ENCODE results near the gene ADAMTS2.

GRCh38 chr5:179137643-179138567 lies 207.4 kb downstream of the ADAMTS2 start:
- TF ChIP-seq, protein P1, sequence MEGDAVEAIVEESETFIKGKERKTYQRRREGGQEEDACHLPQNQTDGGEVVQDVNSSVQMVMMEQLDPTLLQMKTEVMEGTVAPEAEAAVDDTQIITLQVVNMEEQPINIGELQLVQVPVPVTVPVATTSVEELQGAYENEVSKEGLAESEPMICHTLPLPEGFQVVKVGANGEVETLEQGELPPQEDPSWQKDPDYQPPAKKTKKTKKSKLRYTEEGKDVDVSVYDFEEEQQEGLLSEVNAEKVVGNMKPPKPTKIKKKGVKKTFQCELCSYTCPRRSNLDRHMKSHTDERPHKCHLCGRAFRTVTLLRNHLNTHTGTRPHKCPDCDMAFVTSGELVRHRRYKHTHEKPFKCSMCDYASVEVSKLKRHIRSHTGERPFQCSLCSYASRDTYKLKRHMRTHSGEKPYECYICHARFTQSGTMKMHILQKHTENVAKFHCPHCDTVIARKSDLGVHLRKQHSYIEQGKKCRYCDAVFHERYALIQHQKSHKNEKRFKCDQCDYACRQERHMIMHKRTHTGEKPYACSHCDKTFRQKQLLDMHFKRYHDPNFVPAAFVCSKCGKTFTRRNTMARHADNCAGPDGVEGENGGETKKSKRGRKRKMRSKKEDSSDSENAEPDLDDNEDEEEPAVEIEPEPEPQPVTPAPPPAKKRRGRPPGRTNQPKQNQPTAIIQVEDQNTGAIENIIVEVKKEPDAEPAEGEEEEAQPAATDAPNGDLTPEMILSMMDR (conservative IDR thresholded peaks at IDR 0.05), result no peak
- no peak for TF ChIP-seq ZFX (IDR thresholded peaks at IDR 0.05)
